ENCODE data around the gene ZNF496. TPM values are rescaled to one million over a fixed set of nuclear protein-coding genes. Genes with fewer than 3 reads are reported as not detected.
A peak's percentile ranks its signal among the peaks of the same experiment; 100 is the strongest.

Gene ZNF496
- total and polyA plus RNA-seq, 9 of the 15 experiments (the other 6 are each of a cell fraction or from before 2014, with no cell fraction given), result 4.3 to 54.0 (median 31.3) TPM

- TF ChIP-seq THAP12 (CRISPR knock-in tag; IDR thresholded peaks at IDR 0.05) (no peak), VEZF1 (CRISPR knock-in tag; IDR thresholded peaks at IDR 0.05) (peak; percentile 82), PHF21A (IDR thresholded peaks at IDR 0.05; ENCODE audit: borderline replicate concordance, low read depth) (no peak), TCF3 (CRISPR knock-in tag; IDR thresholded peaks at IDR 0.05) (no peak), SIN3A (IDR thresholded peaks at IDR 0.05; ENCODE audit: borderline replicate concordance in 2 of 2, control insufficient read depth in 1 of 2, low read depth in 2 of 2, low read length in 2 of 2) (no peak), KDM4B (IDR thresholded peaks at IDR 0.05; ENCODE audit: borderline replicate concordance in 2 of 2, low read depth in 1 of 2) (no peak), SRSF3 (IDR thresholded peaks at IDR 0.05; ENCODE audit: insufficient read depth, low read length) (no peak), E2F3 (CRISPR knock-in tag; IDR thresholded peaks at IDR 0.05) (peak; percentile 99), NFATC3 (IDR thresholded peaks at IDR 0.05) (no peak), KLF13 (tag; IDR thresholded peaks at IDR 0.05; ENCODE audit: borderline replicate concordance, low read depth) (peak; percentile 74), ZNF699 (CRISPR knock-in tag; IDR thresholded peaks at IDR 0.05; ENCODE audit: insufficient replicate concordance) (no peak), ETV1 (tag; conservative IDR thresholded peaks at IDR 0.05; ENCODE audit: low read depth) (peak; percentile 97), ZNF41 (CRISPR knock-in tag; conservative IDR thresholded peaks at IDR 0.05) (peak; percentile 99), HDAC6 (IDR thresholded peaks at IDR 0.05; ENCODE audit: low read depth, low read length) (no peak), ZNF23 (CRISPR knock-in tag; IDR thresholded peaks at IDR 0.05) (peak; percentile 91)
- TF ChIP-seq, protein P1, sequence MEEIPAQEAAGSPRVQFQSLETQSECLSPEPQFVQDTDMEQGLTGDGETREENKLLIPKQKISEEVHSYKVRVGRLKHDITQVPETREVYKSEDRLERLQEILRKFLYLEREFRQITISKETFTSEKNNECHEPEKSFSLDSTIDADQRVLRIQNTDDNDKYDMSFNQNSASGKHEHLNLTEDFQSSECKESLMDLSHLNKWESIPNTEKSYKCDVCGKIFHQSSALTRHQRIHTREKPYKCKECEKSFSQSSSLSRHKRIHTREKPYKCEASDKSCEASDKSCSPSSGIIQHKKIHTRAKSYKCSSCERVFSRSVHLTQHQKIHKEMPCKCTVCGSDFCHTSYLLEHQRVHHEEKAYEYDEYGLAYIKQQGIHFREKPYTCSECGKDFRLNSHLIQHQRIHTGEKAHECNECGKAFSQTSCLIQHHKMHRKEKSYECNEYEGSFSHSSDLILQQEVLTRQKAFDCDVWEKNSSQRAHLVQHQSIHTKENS (CRISPR knock-in tag; IDR thresholded peaks at IDR 0.05), result peak; percentile 74; the same call in 1 of the 2 replicates
- TF ChIP-seq, protein P2, sequence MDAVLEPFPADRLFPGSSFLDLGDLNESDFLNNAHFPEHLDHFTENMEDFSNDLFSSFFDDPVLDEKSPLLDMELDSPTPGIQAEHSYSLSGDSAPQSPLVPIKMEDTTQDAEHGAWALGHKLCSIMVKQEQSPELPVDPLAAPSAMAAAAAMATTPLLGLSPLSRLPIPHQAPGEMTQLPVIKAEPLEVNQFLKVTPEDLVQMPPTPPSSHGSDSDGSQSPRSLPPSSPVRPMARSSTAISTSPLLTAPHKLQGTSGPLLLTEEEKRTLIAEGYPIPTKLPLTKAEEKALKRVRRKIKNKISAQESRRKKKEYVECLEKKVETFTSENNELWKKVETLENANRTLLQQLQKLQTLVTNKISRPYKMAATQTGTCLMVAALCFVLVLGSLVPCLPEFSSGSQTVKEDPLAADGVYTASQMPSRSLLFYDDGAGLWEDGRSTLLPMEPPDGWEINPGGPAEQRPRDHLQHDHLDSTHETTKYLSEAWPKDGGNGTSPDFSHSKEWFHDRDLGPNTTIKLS (IDR thresholded peaks at IDR 0.05; ENCODE audit: borderline replicate concordance, low read depth), result no peak
- TF ChIP-seq, protein P3, sequence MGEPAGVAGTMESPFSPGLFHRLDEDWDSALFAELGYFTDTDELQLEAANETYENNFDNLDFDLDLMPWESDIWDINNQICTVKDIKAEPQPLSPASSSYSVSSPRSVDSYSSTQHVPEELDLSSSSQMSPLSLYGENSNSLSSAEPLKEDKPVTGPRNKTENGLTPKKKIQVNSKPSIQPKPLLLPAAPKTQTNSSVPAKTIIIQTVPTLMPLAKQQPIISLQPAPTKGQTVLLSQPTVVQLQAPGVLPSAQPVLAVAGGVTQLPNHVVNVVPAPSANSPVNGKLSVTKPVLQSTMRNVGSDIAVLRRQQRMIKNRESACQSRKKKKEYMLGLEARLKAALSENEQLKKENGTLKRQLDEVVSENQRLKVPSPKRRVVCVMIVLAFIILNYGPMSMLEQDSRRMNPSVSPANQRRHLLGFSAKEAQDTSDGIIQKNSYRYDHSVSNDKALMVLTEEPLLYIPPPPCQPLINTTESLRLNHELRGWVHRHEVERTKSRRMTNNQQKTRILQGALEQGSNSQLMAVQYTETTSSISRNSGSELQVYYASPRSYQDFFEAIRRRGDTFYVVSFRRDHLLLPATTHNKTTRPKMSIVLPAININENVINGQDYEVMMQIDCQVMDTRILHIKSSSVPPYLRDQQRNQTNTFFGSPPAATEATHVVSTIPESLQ (CRISPR knock-in tag; IDR thresholded peaks at IDR 0.05), result no peak
Measured at GRCh38 chr1:247367786-247368422, 36.2 kb upstream of the ZNF496 start (continued).
